Astrocyte (in vitro differentiated cells and primary cell): ENCODE measurements around the gene PEX14. TPM values are rescaled to one million over a fixed set of nuclear protein-coding genes. Genes with fewer than 3 reads are reported as not detected.

Experiments
- DNase-seq: peaks from one replicate; pipeline ENCODE4 v3.0.0-alpha.2; 2010; ENCODE audit warnings: low read depth
- FAIRE-seq: peaks from 2 replicates; lab custom pipeline; 2011; peaks lifted over from hg19 to GRCh38; lab: Jason Lieb, UNC
- H2AFZ ChIP-seq: 2 replicates; pipeline ENCODE4 v1.6.0; 2012; ENCODE audit warnings: low read depth, low read length, inconsistent platforms
- H3K27ac ChIP-seq: 2 replicates; pipeline ENCODE4 v1.5.1; 2011; ENCODE audit warnings: low read depth, low read length, inconsistent platforms
- H3K27me3 ChIP-seq: 2 replicates; pipeline ENCODE4 v1.6.0; 2011; ENCODE audit warnings: low read length, inconsistent platforms; ENCODE audit not compliant: insufficient read depth
- H3K36me3 ChIP-seq: 2 replicates; pipeline ENCODE4 v1.5.1; 2011; ENCODE audit warnings: low read length, inconsistent platforms; ENCODE audit not compliant: insufficient read depth
- H3K4me1 ChIP-seq: 2 replicates; pipeline ENCODE4 v1.5.1; 2011; ENCODE audit warnings: low read length, inconsistent platforms; ENCODE audit not compliant: insufficient read depth
- H3K4me2 ChIP-seq: 2 replicates; pipeline ENCODE4 v1.6.0; 2012; ENCODE audit warnings: low read length, inconsistent platforms
- H3K4me3 ChIP-seq: 2 replicates; pipeline ENCODE4 v1.5.1; 2011; ENCODE audit warnings: low read depth, mild to moderate bottlenecking, low read length, inconsistent platforms; ENCODE audit not compliant: insufficient read depth
- H3K79me2 ChIP-seq: 2 replicates; pipeline ENCODE4 v1.6.0; 2012; ENCODE audit warnings: mild to moderate bottlenecking, low read length, inconsistent platforms; ENCODE audit not compliant: insufficient read depth
- H3K9ac ChIP-seq: 2 replicates; pipeline ENCODE4 v1.6.0; 2012; ENCODE audit warnings: mild to moderate bottlenecking, low read length, inconsistent platforms
- H3K9me3 ChIP-seq: 2 replicates; pipeline ENCODE4 v1.5.1; 2012; ENCODE audit warnings: low read depth, mild to moderate bottlenecking, low read length, inconsistent platforms; ENCODE audit not compliant: insufficient read depth
- H4K20me1 ChIP-seq: 2 replicates; pipeline ENCODE4 v1.6.0; 2012; ENCODE audit warnings: low read length, inconsistent platforms; ENCODE audit not compliant: insufficient read depth
- H3K27ac Mint-ChIP-seq: one replicate; pipeline ENCODE4 v1.8.0; 2021; ENCODE audit warnings: mild to moderate bottlenecking, mixed read lengths; ENCODE audit not compliant: unreplicated experiment
- H3K27me3 Mint-ChIP-seq: one replicate; pipeline ENCODE4 v1.8.0; 2021; ENCODE audit warnings: low read depth, mixed read lengths; ENCODE audit not compliant: unreplicated experiment
- H3K36me3 Mint-ChIP-seq: one replicate; pipeline ENCODE4 v1.8.0; 2021; ENCODE audit warnings: low read depth, mixed read lengths; ENCODE audit not compliant: unreplicated experiment
- H3K4me1 Mint-ChIP-seq: one replicate; pipeline ENCODE4 v1.8.0; 2021; ENCODE audit warnings: low read depth, mixed read lengths; ENCODE audit not compliant: unreplicated experiment
- H3K4me3 Mint-ChIP-seq: one replicate; pipeline ENCODE4 v1.8.0; 2021; ENCODE audit warnings: mild to moderate bottlenecking, moderate library complexity, mixed read lengths; ENCODE audit not compliant: unreplicated experiment
- H3K9me3 Mint-ChIP-seq: one replicate; pipeline ENCODE4 v1.8.0; 2021; ENCODE audit warnings: mild to moderate bottlenecking, mixed read lengths; ENCODE audit not compliant: unreplicated experiment
- CTCF ChIP-seq: IDR thresholded peaks from 2 replicates; pipeline ENCODE4 v1.5.1; 2011; ENCODE audit warnings: low read depth, mild to moderate bottlenecking, inconsistent platforms, low read length, moderate library complexity; ENCODE audit not compliant: insufficient read depth
- EZH2 ChIP-seq: IDR thresholded peaks from 2 replicates; pipeline ENCODE4 v1.6.1; 2012; ENCODE audit warnings: mild to moderate bottlenecking, low read length, inconsistent platforms; ENCODE audit not compliant: insufficient read depth
- total RNA-seq: library from RNA; stranded (reverse); gene quantifications from 2 replicates; pipeline ENCODE4 v1.2.1, GENCODE V29; 2021

PEX14 gene
- total RNA-seq, 1 donor from 2014 or later = 23.3 TPM

- H3K4me2 ChIP-seq = no peak overlapping the region
- no peaks in the 10 kb centered on the region for H3K27me3 ChIP-seq
- DNase-seq (no peak), FAIRE-seq (no peak)
- no peaks in the 10 kb centered on the region for H3K36me3 ChIP-seq
- Mint-ChIP-seq H3K36me3 (no peaks in the 10 kb centered on the region), H3K4me3 (no peak overlapping the region), H3K27ac (no peak overlapping the region), H3K9me3 (no peaks in the 10 kb centered on the region), H3K27me3 (no peaks in the 10 kb centered on the region), H3K4me1 (no peaks in the 10 kb centered on the region)
- no peaks in the 10 kb centered on the region for H4K20me1 ChIP-seq
- TF ChIP-seq CTCF (no peak), EZH2 (no peak)
- no peak overlapping the region for H3K27ac ChIP-seq
- H3K4me1 ChIP-seq = peaks cover 12% of the 10 kb centered on the region
- peaks cover 13% of the 10 kb centered on the region for H3K79me2 ChIP-seq
- no peak overlapping the region for H2AFZ ChIP-seq
- no peaks in the 10 kb centered on the region for H3K9me3 ChIP-seq
- H3K4me3 ChIP-seq = no peak overlapping the region
- no peak overlapping the region for H3K9ac ChIP-seq
These were observed 45.8 kb upstream of the PEX14 start for GRCh38 chr1:10428984-10429383.

GRCh38 chr1:10429868-10430215 lies 44.9 kb upstream of the PEX14 start:
- Mint-ChIP-seq H3K9me3 (no peaks in the 10 kb centered on the region), H3K36me3 (no peaks in the 10 kb centered on the region), H3K4me1 (no peaks in the 10 kb centered on the region), H3K27ac (no peak overlapping the region), H3K27me3 (no peaks in the 10 kb centered on the region), H3K4me3 (peak overlapping the region; percentile 86)
- no peaks in the 10 kb centered on the region for H3K36me3 ChIP-seq
- peaks cover 13% of the 10 kb centered on the region for H3K79me2 ChIP-seq
- H3K4me2 ChIP-seq = peak overlapping the region; percentile 95
- no peak overlapping the region for H3K27ac ChIP-seq
- peak; percentile 4 for DNase-seq
- H4K20me1 ChIP-seq = no peaks in the 10 kb centered on the region
- peak overlapping the region; percentile 86 for H3K9ac ChIP-seq
- H2AFZ ChIP-seq = peak overlapping the region; percentile 88
- no peaks in the 10 kb centered on the region for H3K9me3 ChIP-seq
- no peak for FAIRE-seq
- TF ChIP-seq EZH2 (no peak), CTCF (no peak)
- peak overlapping the region; percentile 80 for H3K4me3 ChIP-seq
- no peaks in the 10 kb centered on the region for H3K27me3 ChIP-seq
- H3K4me1 ChIP-seq = peaks cover 12% of the 10 kb centered on the region

- Histone ChIP-seq H3K9ac (peak within 1 kb of the TSS; percentile 86), H2AFZ (peak within 1 kb of the TSS; percentile 88), H3K9me3 (no peaks in the 10 kb centered on the region), H3K4me1 (peaks cover 12% of the 10 kb centered on the region), H3K27ac (peak within 1 kb of the TSS; percentile 73), H3K36me3 (no peaks in the 10 kb centered on the region), H3K4me2 (peak within 1 kb of the TSS; percentile 95), H3K79me2 (peaks cover 13% of the 10 kb centered on the region), H3K4me3 (peak within 1 kb of the TSS; percentile 80), H4K20me1 (no peaks in the 10 kb centered on the region), H3K27me3 (no peaks in the 10 kb centered on the region)
- FAIRE-seq = no peak
- peak within 1 kb of the TSS; percentile 86 for H3K4me3 Mint-ChIP-seq
- no peaks in the 10 kb centered on the region for H3K36me3 Mint-ChIP-seq
- H3K27me3 Mint-ChIP-seq = no peaks in the 10 kb centered on the region
- H3K27ac Mint-ChIP-seq = peak within 1 kb of the TSS; percentile 21
- H3K4me1 Mint-ChIP-seq = no peaks in the 10 kb centered on the region
- no peaks in the 10 kb centered on the region for H3K9me3 Mint-ChIP-seq
- TF ChIP-seq EZH2 (no peak), CTCF (peak; percentile 60)
- DNase-seq = peak; percentile 65
These were observed 44.3 kb upstream of the PEX14 start, which contains the start of gene CENPS for GRCh38 chr1:10430216-10431069. TSS of gene CENPS (plus strand) at chr1:10430433. CDS start at chr1:10430518, 85 bp downstream.
